GM12891 (cell line): ENCODE measurements around the gene RRAS.

Source experiments
- PAX5 ChIP-seq: IDR thresholded peaks from 2 replicates; pipeline ENCODE4 v1.6.1; 2011; ENCODE audit warnings: low read length, moderate library complexity, mild to moderate bottlenecking; ENCODE audit not compliant: insufficient read depth, severe bottlenecking
- POLR2A ChIP-seq: IDR thresholded peaks from 2 replicates; pipeline ENCODE4 v1.6.1; 2011; ENCODE audit warnings: low read depth, low read length, control low read depth
- POLR2AphosphoS5 ChIP-seq: IDR thresholded peaks from 2 replicates; pipeline ENCODE4 v1.6.1; 2011; ENCODE audit warnings: low read depth, low read length, control low read depth
- POU2F2 ChIP-seq: IDR thresholded peaks from 2 replicates; pipeline ENCODE4 v1.6.1; 2011; ENCODE audit warnings: low read depth, mild to moderate bottlenecking, control low read depth, low read length, moderate library complexity
- SPI1 ChIP-seq: IDR thresholded peaks from 2 replicates; pipeline ENCODE4 v1.6.1; 2011; ENCODE audit warnings: low read depth, low read length, control low read depth
- TAF1 ChIP-seq: IDR thresholded peaks from 2 replicates; pipeline ENCODE4 v1.6.1; 2011; ENCODE audit warnings: low read depth, low read length, control low read depth

- TF ChIP-seq POLR2AphosphoS5 (no peak), PAX5 (no peak), POLR2A (no peak), SPI1 (no peak), TAF1 (no peak), POU2F2 (no peak)
Observed at GRCh38 chr19:49678985-49679770, 39.2 kb upstream of the RRAS start.
